Mononuclear cell (primary cell): ENCODE measurements around the gene COQ5. TPM values are rescaled to one million over a fixed set of nuclear protein-coding genes. Genes with fewer than 3 reads are reported as not detected.
A peak's percentile ranks its signal among the peaks of the same experiment; 100 is the strongest.
"Not testable (repeated sequence)": the region's sequence is repeated elsewhere in the genome, so short reads cannot be mapped to it uniquely, and the experiment has no call there.

Experiments used
- H3K27me3 ChIP-seq: 2 replicates; pipeline ENCODE4 v1.6.0; 2011; ENCODE audit warnings: low read length, control low read depth; ENCODE audit not compliant: insufficient read depth
- H3K4me1 ChIP-seq: 2 replicates; pipeline ENCODE4 v1.5.1; 2011; ENCODE audit warnings: mild to moderate bottlenecking, low read length, control low read depth; ENCODE audit not compliant: insufficient read depth
- H3K4me3 ChIP-seq: 2 replicates; pipeline ENCODE4 v1.5.1; 2011; ENCODE audit warnings: mild to moderate bottlenecking, low read length, moderate library complexity
- H3K9me3 ChIP-seq: 2 replicates; pipeline ENCODE4 v1.5.1; 2011; ENCODE audit warnings: low read depth, mild to moderate bottlenecking, control low read depth, low read length
- total RNA-seq: library from RNA; depleted of rRNA; stranded (reverse); fragments of >200 nt; gene quantifications from one replicate; pipeline ENCODE4 v1.2.3, GENCODE V29; 2012

The COQ5 gene
- total RNA-seq, 1 donor, result 4.5 TPM

DNA sequence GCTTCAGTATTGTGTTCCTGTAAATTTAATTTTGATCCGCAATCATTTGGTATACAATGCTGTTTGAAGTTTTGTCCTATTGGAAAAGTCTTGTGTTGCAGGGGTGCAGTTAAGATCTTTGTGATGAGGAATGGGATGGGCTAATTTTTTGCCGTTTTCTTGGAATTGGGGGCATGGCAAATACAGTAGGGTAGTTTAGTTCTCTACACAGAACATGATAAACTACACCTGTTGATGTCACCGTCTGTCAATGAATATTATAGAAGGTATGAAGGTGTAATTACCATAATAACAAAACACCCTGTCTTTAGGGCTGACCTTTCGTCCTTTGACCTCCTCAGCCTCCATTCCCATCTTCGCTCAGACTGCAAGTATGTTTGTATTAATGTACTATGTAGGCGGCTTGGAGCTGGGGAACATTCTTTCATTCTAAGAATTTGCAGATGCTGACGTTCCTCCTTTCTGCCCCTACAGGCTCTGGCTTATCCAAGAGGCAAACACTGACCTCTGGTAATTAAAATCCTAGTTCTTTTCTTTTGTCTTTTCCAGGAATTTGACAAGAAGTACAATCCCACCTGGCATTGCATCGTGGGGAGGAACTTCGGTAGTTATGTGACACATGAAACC is 31.3 kb downstream of the COQ5 start:
- Histone ChIP-seq H3K9me3 (no peaks in the 10 kb centered on the region), H3K4me3 (peak overlapping the region; percentile 96), H3K27me3 (no peaks in the 10 kb centered on the region), H3K4me1 (peaks cover 19% of the 10 kb centered on the region)

DNA sequence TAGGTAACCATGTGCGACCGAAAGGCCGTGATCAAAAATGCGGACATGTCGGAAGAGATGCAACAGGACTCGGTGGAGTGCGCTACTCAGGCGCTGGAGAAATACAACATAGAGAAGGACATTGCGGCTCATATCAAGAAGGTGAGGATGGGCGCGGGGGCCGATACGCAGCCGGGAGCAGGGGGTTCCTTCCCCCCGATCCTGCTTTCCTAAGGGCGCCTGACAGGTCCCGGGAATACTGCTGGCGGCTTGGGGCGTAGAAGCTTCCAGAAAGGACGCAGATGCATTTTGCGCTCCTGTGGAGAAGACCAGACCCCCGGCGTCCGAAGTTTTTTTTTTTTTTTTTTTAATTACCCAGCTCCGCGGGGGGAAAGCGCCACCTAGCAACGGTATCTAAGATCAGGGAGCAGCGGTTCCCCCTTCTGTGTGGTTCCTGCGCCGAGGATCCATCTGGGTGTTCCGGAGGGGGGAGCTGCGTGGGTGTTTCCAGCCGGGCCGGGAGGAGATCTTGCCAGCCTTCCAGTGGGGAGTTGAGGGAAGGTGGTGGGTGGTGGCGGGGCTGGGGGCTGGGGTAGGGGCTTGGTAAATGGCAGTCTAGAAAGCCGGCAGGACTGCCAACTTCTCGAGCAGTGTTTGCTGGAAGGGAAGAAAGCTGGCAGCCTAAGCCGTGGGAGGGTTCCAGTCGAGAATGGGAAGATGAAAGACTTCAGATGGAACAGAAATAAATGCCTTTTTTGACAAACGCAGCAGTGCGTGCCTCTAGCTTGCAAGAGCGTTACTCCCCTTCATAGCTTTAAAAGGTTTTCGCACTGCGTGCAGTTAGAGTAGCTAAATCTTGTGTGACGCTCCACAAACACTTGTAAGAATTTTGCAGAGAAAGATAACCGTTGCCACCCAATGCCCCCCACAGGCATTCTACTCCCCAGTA is 32.3 kb downstream of the COQ5 start:
- H3K27me3 ChIP-seq, result no peaks in the 10 kb centered on the region
- H3K4me3 ChIP-seq, result peak overlapping the region; percentile 96
- H3K9me3 ChIP-seq, result no peaks in the 10 kb centered on the region
- peaks cover 19% of the 10 kb centered on the region for H3K4me1 ChIP-seq

- peaks cover 19% of the 10 kb centered on the region for H3K4me1 ChIP-seq
- H3K27me3 ChIP-seq, result no peaks in the 10 kb centered on the region
- H3K9me3 ChIP-seq, result no peaks in the 10 kb centered on the region
- peak within 1 kb of the TSS; percentile 96 for H3K4me3 ChIP-seq
Measured at GRCh38 chr12:120495731-120496412, 33.1 kb downstream of the COQ5 start, which contains the start of gene DYNLL1. Gene DYNLL1 (plus strand): TSS chr12:120496113. CDS start chr12:120496422, 309 bp downstream.

GRCh38 chr12:120495186-120495730 is 33.7 kb downstream of the COQ5 start:
- no peaks in the 10 kb centered on the region for H3K27me3 ChIP-seq
- peaks cover 19% of the 10 kb centered on the region for H3K4me1 ChIP-seq
- no peaks in the 10 kb centered on the region for H3K9me3 ChIP-seq
- peak overlapping the region; percentile 96 for H3K4me3 ChIP-seq

DNA sequence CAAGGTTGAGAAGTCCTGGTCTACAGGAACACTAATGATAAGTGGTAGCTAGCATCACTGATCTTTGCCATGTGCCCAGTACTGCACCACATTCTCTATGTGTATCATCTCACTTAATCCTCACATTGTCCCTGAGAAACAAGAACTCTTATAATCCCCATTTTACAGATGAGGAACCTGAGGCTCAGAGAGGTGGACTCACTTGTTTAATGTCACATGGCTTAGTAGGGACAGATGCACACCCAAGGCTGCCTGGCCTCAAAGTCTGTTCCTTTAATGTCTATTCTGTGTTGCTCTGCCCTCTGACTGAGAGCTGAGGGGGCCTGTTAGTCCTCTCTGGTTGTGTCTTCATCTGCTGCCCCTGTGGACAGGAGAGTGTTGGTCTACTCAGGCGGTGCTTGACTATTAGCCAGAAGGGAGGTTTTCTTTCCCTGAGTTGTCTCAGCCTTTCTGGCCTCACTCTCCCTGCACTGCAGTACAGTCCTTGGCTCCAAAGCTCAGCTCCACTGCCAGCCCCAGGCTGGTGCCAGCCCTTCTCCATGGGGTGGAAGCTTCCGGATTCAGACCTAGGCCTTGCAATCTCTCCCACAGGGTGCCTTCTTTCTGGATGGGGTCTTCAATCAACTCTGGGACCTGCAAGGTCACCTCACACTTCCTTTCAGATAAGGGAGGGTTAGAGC is 38.0 kb downstream of the COQ5 start:
- Histone ChIP-seq H3K27me3 (no peaks in the 10 kb centered on the region), H3K4me3 (no peak overlapping the region), H3K9me3 (no peaks in the 10 kb centered on the region), H3K4me1 (peaks cover 6% of the 10 kb centered on the region)

- Histone ChIP-seq H3K27me3 (no peaks in the 10 kb centered on the region), H3K4me3 (no peak overlapping the region), H3K4me1 (peaks cover 4% of the 10 kb centered on the region), H3K9me3 (no peaks in the 10 kb centered on the region)
Measured at GRCh38 chr12:120490325-120490724, 38.6 kb downstream of the COQ5 start.

GRCh38 chr12:120489018-120489417 is 39.9 kb downstream of the COQ5 start:
- Histone ChIP-seq H3K9me3 (no peaks in the 10 kb centered on the region), H3K4me3 (no peak overlapping the region), H3K4me1 (no peaks in the 10 kb centered on the region), H3K27me3 (no peaks in the 10 kb centered on the region)

DNA sequence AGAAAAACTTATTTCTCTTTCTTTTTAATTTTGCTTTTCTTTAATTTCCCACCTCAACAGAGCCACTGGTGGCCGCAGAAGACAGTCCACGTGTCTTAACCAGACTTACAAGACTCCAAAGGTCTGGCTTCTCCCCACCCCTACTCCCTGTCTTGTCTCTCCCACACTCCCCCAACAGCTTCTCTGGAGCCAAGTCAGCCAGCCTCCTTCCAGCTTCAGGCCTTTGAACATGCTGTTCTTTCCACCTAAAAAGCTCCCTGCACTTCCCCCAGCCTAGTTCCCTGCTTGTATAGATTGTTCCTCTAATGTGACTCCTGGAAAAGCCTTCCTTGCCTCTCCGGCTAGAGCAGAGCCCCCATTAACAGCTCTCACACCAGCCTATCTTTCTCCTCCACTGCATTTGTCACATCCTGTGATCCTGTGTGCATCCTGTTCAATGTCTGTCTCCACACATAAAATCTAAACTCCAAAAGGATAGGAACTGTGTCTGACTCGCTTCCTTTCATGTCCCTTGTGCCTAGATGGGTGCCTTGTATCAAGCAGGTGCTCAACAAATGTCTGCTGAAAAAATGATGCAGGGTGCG is 40.8 kb downstream of the COQ5 start:
- Histone ChIP-seq H3K27me3 (no peaks in the 10 kb centered on the region), H3K9me3 (no peaks in the 10 kb centered on the region), H3K4me3 (no peak overlapping the region), H3K4me1 (peaks cover 4% of the 10 kb centered on the region)

DNA sequence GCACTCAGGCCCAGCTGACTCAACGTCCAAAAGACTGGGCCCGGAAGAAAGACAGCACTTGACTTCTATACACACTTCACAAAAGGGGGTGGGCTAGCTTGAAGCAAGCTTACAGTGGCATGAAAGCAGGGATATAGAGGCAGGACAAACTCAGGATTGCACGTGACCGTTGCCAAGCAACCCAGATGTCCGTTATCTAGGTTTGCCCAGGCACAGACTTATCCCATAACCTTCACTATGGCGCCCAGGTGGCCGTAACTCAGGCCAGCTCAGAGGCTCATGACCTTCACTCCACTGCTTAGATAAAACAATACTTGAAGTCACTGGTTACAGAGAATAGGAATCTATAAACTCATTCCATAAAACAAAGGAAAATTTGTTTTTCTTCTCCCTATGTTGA is 41.4 kb downstream of the COQ5 start:
- H3K4me3 ChIP-seq, H3K27me3 ChIP-seq, H3K4me1 ChIP-seq, H3K9me3 ChIP-seq: not testable (repeated sequence)

GRCh38 chr12:120485961-120486881 is 42.7 kb downstream of the COQ5 start:
- Histone ChIP-seq H3K4me3 (no peak overlapping the region), H3K9me3 (no peaks in the 10 kb centered on the region), H3K4me1 (peaks cover 12% of the 10 kb centered on the region), H3K27me3 (no peaks in the 10 kb centered on the region)

DNA sequence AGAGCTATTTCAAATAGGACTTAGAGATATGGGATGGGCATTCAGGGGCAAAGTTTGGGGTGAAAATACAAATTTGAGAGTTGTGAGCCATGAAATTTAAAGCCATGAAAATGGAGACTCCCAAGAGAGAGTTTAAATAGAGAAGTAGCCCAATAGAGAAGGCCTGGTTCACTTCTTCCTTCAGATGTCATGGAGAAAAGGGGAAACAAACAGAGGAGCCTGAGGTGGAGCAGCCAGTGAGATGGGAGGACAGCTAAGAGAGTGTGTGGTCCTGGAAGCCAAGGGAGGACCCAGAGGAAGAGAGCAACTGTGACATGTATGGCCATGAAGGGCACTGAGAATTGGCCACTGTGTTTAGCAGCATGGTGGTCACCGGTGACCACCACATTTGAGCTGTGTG is 45.3 kb downstream of the COQ5 start:
- Histone ChIP-seq H3K27me3 (no peaks in the 10 kb centered on the region), H3K4me3 (no peak overlapping the region), H3K4me1 (peaks cover 25% of the 10 kb centered on the region), H3K9me3 (no peaks in the 10 kb centered on the region)

DNA sequence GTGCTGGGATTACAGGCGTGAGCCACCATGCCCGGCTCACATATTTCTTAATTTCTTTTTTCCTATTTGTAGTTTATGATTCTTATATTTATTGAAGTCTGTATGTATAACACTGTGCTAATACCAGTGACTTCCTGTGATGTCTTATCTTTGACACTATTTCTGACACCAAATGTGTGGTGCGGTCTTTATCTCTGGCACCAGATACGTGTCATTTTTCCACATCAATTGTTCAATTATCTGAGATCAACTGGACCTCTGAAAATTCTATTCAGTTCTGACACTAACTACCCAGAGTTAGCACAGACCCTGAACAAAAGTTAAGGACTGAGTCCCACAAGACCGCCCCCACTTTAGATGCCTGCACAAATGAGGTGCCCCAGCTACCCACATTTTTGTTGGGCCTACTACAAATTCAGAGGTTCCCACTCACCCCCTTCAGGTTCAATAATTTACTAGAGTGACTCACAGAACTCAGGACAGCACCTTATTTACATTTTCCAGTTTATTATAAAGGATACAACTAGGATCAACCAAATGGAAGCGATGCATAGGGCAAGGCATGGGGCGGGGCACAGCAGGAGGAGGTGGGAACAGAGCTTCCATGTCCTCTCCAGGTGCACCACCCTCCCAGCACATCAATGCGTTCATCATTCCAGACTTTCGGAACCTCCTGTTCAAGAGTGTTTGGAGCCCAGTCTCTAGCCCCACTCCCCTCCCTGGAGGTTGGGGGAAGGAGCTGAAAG is 47.8 kb downstream of the COQ5 start:
- H3K9me3 ChIP-seq, result no peaks in the 10 kb centered on the region
- no peak overlapping the region for H3K4me3 ChIP-seq
- H3K27me3 ChIP-seq, result no peaks in the 10 kb centered on the region
- H3K4me1 ChIP-seq, result peaks cover 25% of the 10 kb centered on the region

- Histone ChIP-seq H3K4me1 (peaks cover 25% of the 10 kb centered on the region), H3K27me3 (no peaks in the 10 kb centered on the region), H3K9me3 (no peaks in the 10 kb centered on the region)
Measured at GRCh38 chr12:120480211-120480610, 48.7 kb downstream of the COQ5 start.

More at GRCh38 chr12:120480211-120480610, 48.7 kb downstream of the COQ5 start:
- no peak overlapping the region for H3K4me3 ChIP-seq
